ENCODE measurements around the gene LGALS7B. TPM values are rescaled to one million over a fixed set of nuclear protein-coding genes. Genes with fewer than 3 reads are reported as not detected.
A peak's percentile ranks its signal among the peaks of the same experiment; 100 is the strongest.
"Not testable (repeated sequence)": the region's sequence is repeated elsewhere in the genome, so short reads cannot be mapped to it uniquely, and the experiment has no call there.

The LGALS7B gene
- total and polyA plus RNA-seq, 5 donors from 2014 or later = not detected

GRCh38 chr19:38792250-38793111, 3.5 kb downstream of the LGALS7B start:
- Mint-ChIP-seq H3K27ac (peak overlapping the region in 1 of 3 donors; percentile 77), H3K36me3 (no peaks in the 10 kb centered on the region), H3K9me3 (peaks cover 0 to 2% (median 0%) of the 10 kb centered on the region in 7 donors), H3K4me1 (peaks cover 0 to 5% (median 4%) of the 10 kb centered on the region in 4 donors), H3K27me3 (no peaks in the 10 kb centered on the region), H3K4me3 (peak overlapping the region; percentile 61 to 76 (median 66))
- Histone ChIP-seq H3K4me3 (ENCODE audit: low read depth, low read length) (no peak overlapping the region), H3K9me3 (ENCODE audit: control insufficient read depth in 2 of 2, low read length in 2 of 2) (no peaks in the 10 kb centered on the region), H3K27me3 (ENCODE audit: control insufficient read depth, insufficient read depth, low read length) (no peaks in the 10 kb centered on the region), H3K27ac (ENCODE audit: insufficient read depth, low read length, poor library complexity, severe bottlenecking) (no peak overlapping the region), H3K36me3 (ENCODE audit: control insufficient read depth, insufficient read depth, low read length) (no peaks in the 10 kb centered on the region), H3K4me1 (ENCODE audit: control insufficient read depth, insufficient read depth, low read length, poor library complexity, severe bottlenecking) (peaks cover 8% of the 10 kb centered on the region)
- DNase-seq = peak; percentile 21 to 55 (median 23)
- ATAC-seq (ENCODE audit: low read depth in 2 of 2) = peak in 1 of 2 donors; percentile 21

- Mint-ChIP-seq H3K4me1 (peaks cover 0 to 5% (median 4%) of the 10 kb centered on the region in 4 donors), H3K9me3 (peaks cover 0 to 2% (median 0%) of the 10 kb centered on the region in 7 donors), H3K4me3 (peak overlapping the region; percentile 61 to 76 (median 66)), H3K27me3 (no peaks in the 10 kb centered on the region), H3K27ac (peak overlapping the region in 1 of 3 donors; percentile 77), H3K36me3 (no peaks in the 10 kb centered on the region)
- Histone ChIP-seq H3K4me3 (ENCODE audit: low read depth, low read length) (no peak overlapping the region), H3K27ac (ENCODE audit: insufficient read depth, low read length, poor library complexity, severe bottlenecking) (no peak overlapping the region), H3K9me3 (ENCODE audit: control insufficient read depth in 2 of 2, low read length in 2 of 2) (no peaks in the 10 kb centered on the region), H3K27me3 (ENCODE audit: control insufficient read depth, insufficient read depth, low read length) (no peaks in the 10 kb centered on the region), H3K36me3 (ENCODE audit: control insufficient read depth, insufficient read depth, low read length) (no peaks in the 10 kb centered on the region), H3K4me1 (ENCODE audit: control insufficient read depth, insufficient read depth, low read length, poor library complexity, severe bottlenecking) (peaks cover 8% of the 10 kb centered on the region)
- DNase-seq (peak in 1 of 3 donors; percentile 12), ATAC-seq (ENCODE audit: low read depth in 2 of 2) (no peak)
Observed at GRCh38 chr19:38793177-38793576, 4.2 kb downstream of the LGALS7B start.

- Histone ChIP-seq H3K36me3 (ENCODE audit: control insufficient read depth, insufficient read depth, low read length) (no peaks in the 10 kb centered on the region), H3K27me3 (ENCODE audit: control insufficient read depth, insufficient read depth, low read length) (no peaks in the 10 kb centered on the region), H3K27ac (ENCODE audit: insufficient read depth, low read length, poor library complexity, severe bottlenecking) (no peak overlapping the region), H3K4me3 (ENCODE audit: low read depth, low read length) (no peak overlapping the region), H3K4me1 (ENCODE audit: control insufficient read depth, insufficient read depth, low read length, poor library complexity, severe bottlenecking) (peaks cover 8% of the 10 kb centered on the region), H3K9me3 (ENCODE audit: control insufficient read depth in 2 of 2, low read length in 2 of 2) (no peaks in the 10 kb centered on the region)
- no peaks in the 10 kb centered on the region for H3K27me3 Mint-ChIP-seq
- ATAC-seq (ENCODE audit: low read depth in 2 of 2) (no peak), DNase-seq (no peak)
- H3K27ac Mint-ChIP-seq = peak overlapping the region in 2 of 3 donors; percentile 77 to 83
- peak overlapping the region in 2 of 4 donors; percentile 73 to 76 for H3K4me3 Mint-ChIP-seq
- H3K4me1 Mint-ChIP-seq = peaks cover 0 to 5% (median 4%) of the 10 kb centered on the region in 4 donors
- no peaks in the 10 kb centered on the region for H3K36me3 Mint-ChIP-seq
- H3K9me3 Mint-ChIP-seq = peaks cover 0 to 2% (median 0%) of the 10 kb centered on the region in 7 donors
Observed at GRCh38 chr19:38793671-38794070, 4.7 kb downstream of the LGALS7B start.

GRCh38 chr19:38795549-38795948, 6.5 kb downstream of the LGALS7B start:
- no peaks in the 10 kb centered on the region for H3K9me3 ChIP-seq (ENCODE audit: control insufficient read depth in 2 of 2, low read length in 2 of 2)
- peaks cover 8% of the 10 kb centered on the region for H3K4me1 ChIP-seq (ENCODE audit: control insufficient read depth, insufficient read depth, low read length, poor library complexity, severe bottlenecking)
- H3K27me3 Mint-ChIP-seq = no peaks in the 10 kb centered on the region
- H3K27ac Mint-ChIP-seq = no peak overlapping the region
- no peak for DNase-seq
- H3K36me3 ChIP-seq (ENCODE audit: control insufficient read depth, insufficient read depth, low read length) = no peaks in the 10 kb centered on the region
- H3K4me3 ChIP-seq (ENCODE audit: low read depth, low read length) = no peak overlapping the region
- H3K27ac ChIP-seq (ENCODE audit: insufficient read depth, low read length, poor library complexity, severe bottlenecking) = no peak overlapping the region
- peak overlapping the region in 1 of 4 donors; percentile 30 for H3K4me3 Mint-ChIP-seq
- H3K27me3 ChIP-seq (ENCODE audit: control insufficient read depth, insufficient read depth, low read length) = no peaks in the 10 kb centered on the region
- no peaks in the 10 kb centered on the region for H3K36me3 Mint-ChIP-seq
- H3K9me3 Mint-ChIP-seq = peaks cover 0 to 2% (median 0%) of the 10 kb centered on the region in 7 donors
- ATAC-seq (ENCODE audit: low read depth in 2 of 2) = no peak
- H3K4me1 Mint-ChIP-seq = peaks cover 0 to 5% (median 4%) of the 10 kb centered on the region in 4 donors

- Histone ChIP-seq H3K4me1 (ENCODE audit: control insufficient read depth, insufficient read depth, low read length, poor library complexity, severe bottlenecking) (peaks cover 8% of the 10 kb centered on the region), H3K27ac (ENCODE audit: insufficient read depth, low read length, poor library complexity, severe bottlenecking) (no peak overlapping the region), H3K27me3 (ENCODE audit: control insufficient read depth, insufficient read depth, low read length) (no peaks in the 10 kb centered on the region), H3K4me3 (ENCODE audit: low read depth, low read length) (no peak overlapping the region), H3K9me3 (ENCODE audit: control insufficient read depth in 2 of 2, low read length in 2 of 2) (no peaks in the 10 kb centered on the region), H3K36me3 (ENCODE audit: control insufficient read depth, insufficient read depth, low read length) (no peaks in the 10 kb centered on the region)
- H3K4me3 Mint-ChIP-seq = peak overlapping the region in 1 of 4 donors; percentile 30
- no peak for ATAC-seq (ENCODE audit: low read depth in 2 of 2)
- H3K27me3 Mint-ChIP-seq = no peaks in the 10 kb centered on the region
- H3K9me3 Mint-ChIP-seq = peaks cover 0 to 2% (median 0%) of the 10 kb centered on the region in 7 donors
- no peak for DNase-seq
- H3K4me1 Mint-ChIP-seq = peaks cover 0 to 5% (median 4%) of the 10 kb centered on the region in 4 donors
- H3K36me3 Mint-ChIP-seq = no peaks in the 10 kb centered on the region
- H3K27ac Mint-ChIP-seq = no peak overlapping the region
Observed at GRCh38 chr19:38796154-38796553, 7.2 kb downstream of the LGALS7B start.

- H3K27ac Mint-ChIP-seq; H3K27me3 Mint-ChIP-seq; H3K9me3 ChIP-seq (ENCODE audit: control insufficient read depth in 2 of 2, low read length in 2 of 2); H3K4me1 Mint-ChIP-seq; H3K4me3 Mint-ChIP-seq; H3K4me1 ChIP-seq (ENCODE audit: control insufficient read depth, insufficient read depth, low read length, poor library complexity, severe bottlenecking); H3K9me3 Mint-ChIP-seq; H3K27ac ChIP-seq (ENCODE audit: insufficient read depth, low read length, poor library complexity, severe bottlenecking); H3K36me3 ChIP-seq (ENCODE audit: control insufficient read depth, insufficient read depth, low read length); H3K36me3 Mint-ChIP-seq; ATAC-seq (ENCODE audit: low read depth in 2 of 2); H3K27me3 ChIP-seq (ENCODE audit: control insufficient read depth, insufficient read depth, low read length); DNase-seq; H3K4me3 ChIP-seq (ENCODE audit: low read depth, low read length): not testable (repeated sequence)
Observed at GRCh38 chr19:38797781-38798180, 8.8 kb downstream of the LGALS7B start.

GRCh38 chr19:38799104-38799503, 10.1 kb downstream of the LGALS7B start:
- DNase-seq (no peak), ATAC-seq (ENCODE audit: low read depth in 2 of 2) (no peak)
- no peak overlapping the region for H3K4me3 ChIP-seq (ENCODE audit: low read depth, low read length)
- H3K9me3 ChIP-seq (ENCODE audit: control insufficient read depth in 2 of 2, low read length in 2 of 2) = no peaks in the 10 kb centered on the region
- no peaks in the 10 kb centered on the region for H3K27me3 ChIP-seq (ENCODE audit: control insufficient read depth, insufficient read depth, low read length)
- H3K36me3 ChIP-seq (ENCODE audit: control insufficient read depth, insufficient read depth, low read length) = no peaks in the 10 kb centered on the region
- H3K27me3 Mint-ChIP-seq = no peaks in the 10 kb centered on the region
- no peaks in the 10 kb centered on the region for H3K4me1 ChIP-seq (ENCODE audit: control insufficient read depth, insufficient read depth, low read length, poor library complexity, severe bottlenecking)
- H3K4me3 Mint-ChIP-seq = no peak overlapping the region
- no peak overlapping the region for H3K27ac Mint-ChIP-seq
- H3K4me1 Mint-ChIP-seq = no peaks in the 10 kb centered on the region
- peaks cover 0 to 2% (median 0%) of the 10 kb centered on the region in 7 donors for H3K9me3 Mint-ChIP-seq
- no peak overlapping the region for H3K27ac ChIP-seq (ENCODE audit: insufficient read depth, low read length, poor library complexity, severe bottlenecking)
- no peaks in the 10 kb centered on the region for H3K36me3 Mint-ChIP-seq

Data from CD4-positive, CD25-positive, alpha-beta regulatory T cell (primary cell).